ENCODE measurements around the gene CNGB1.
"Not testable (repeated sequence)": the region's sequence is repeated elsewhere in the genome, so short reads cannot be mapped to it uniquely, and the experiment has no call there.

Gene CNGB1

DNA sequence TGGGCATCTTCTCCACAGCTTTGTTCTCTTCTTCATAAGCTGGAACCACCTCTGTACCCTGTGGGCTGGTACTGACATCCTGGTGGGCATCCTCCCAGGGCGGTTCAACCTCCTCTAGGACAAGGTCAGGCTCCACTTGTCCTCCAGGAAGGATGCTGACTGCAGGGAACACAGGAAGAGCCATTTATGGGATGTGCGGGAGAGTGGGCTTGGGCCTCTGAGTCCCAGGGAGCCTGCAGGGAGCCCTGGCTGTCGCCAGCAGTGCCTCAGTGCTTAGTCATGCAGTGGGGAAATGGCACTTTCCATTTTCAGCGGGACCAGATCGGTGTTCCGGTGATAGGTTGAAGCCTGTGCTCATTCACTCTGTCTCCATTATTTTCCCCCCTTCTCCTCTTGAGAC, 20.5 kb downstream of the CNGB1 start:
- DNase-seq: no peak

DNA sequence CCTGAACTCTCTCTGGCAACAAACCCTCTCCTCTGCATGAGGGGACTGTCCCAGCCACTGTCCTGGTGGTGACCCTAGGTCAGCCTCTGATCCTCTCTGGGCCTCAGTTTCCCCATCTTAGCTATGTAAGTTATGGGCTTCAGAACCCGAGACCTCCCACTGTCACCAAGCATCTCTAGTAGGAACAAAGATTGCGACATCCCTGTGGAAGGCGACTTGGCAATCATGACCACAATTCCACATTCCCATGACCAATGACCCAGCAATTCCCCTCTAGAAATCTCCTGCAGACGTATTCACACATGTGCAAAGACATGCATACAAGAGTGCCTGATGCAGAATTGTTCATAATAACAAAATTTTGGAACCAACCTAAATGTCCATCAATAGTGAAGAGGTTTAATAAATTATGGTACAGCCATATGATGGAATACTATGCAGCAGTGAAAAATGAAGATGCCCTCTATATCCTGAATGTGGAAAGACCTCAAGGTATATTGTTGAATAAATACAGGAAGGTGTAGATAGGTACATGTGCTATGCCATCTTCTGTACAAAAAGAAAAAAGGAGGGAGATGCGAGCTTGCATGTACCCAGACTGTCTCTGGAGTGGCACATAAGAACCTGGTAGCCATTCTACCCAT, 21.2 kb downstream of the CNGB1 start:
- DNase-seq: no peak

DNA sequence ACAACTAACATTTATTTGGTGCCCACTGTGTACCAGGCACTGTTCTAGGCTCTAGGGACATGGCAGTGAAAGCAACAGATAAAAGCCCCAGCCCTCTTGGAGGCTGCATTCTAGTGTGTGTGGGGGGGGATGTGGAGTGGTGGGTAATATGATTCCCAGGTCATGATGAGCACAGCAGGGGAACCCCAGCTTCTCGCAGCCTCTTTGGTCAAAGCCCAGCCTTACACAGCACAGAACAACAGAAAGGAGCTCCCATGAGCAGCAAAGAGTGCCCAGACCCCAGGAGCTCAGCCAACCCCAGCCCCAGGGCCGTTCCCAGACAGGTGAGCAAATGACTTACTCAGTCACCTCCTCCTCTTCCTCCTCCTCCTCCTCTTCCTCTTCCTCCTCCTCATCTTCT, 21.9 kb downstream of the CNGB1 start:
- DNase-seq: no peak

DNA sequence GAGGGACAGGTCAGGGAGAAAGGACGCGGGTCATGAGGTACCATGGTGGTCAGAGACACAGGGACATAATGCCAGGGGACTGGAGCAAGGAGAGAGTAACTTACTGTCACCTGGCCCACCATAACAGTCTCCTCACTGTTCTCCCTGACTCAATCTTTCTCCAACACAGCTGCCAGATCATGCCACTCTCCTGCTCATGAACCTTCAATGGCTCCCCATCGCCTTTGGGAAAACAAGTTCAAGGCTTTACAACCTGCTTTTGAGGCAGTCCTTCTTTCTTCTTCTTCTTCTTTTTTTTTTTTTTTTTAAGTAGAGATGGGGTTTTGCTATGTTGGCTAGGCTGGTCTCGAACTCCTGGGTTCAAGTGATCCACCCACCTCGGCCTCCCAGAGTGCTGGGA, 22.9 kb downstream of the CNGB1 start:
- DNase-seq: no peak

DNA sequence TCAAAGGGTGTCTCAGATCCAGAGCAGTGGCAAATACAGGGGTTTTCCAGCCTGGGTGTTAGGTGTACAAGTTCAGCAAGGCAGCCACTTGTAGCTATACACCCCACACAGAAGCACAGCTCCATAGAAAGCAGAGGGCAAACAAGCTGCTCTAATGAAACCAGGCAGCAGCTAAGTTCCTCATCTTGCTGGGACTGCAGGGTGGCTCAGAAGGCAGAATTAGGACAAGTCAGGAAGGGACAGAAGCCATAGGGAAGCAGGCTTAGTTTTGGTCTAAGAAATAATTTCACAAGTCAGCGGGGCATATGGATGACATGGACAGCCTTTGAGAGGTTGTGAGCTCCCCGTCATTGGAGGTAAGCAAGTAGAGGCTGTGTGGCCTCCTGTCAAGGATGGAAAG, 23.7 kb downstream of the CNGB1 start:
- no peak for DNase-seq

DNA sequence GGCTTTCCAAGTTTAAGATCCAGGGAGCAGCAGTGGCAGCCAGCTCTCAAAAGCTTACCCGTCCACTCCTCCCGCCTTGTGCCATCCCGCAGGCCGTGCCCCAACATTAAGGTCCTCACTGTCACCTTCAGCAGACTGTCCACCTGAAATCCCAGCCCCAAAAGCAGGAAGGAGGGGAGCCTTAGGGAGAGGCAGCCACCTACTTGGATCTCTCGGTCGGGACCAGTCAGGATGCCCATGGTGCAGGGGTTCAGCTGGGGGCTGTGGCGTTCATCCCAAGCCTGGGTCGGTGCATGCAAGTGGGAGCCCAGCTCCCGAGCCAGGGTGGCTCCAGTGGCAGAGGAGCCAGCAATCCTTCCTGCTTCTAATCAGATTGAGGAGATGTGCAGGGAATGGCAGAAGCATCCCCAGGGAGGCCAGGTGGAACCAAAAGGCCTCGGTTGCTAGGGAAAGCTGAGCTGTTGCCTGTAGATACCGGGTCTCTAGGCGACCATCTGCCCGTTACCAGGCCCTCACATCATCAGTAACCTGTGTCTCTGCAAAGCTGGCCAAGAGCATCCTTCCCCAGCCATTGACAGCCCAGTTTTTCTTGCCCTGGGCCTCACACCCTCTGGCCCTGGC, 24.6 kb downstream of the CNGB1 start:
- no peak for DNase-seq

DNA sequence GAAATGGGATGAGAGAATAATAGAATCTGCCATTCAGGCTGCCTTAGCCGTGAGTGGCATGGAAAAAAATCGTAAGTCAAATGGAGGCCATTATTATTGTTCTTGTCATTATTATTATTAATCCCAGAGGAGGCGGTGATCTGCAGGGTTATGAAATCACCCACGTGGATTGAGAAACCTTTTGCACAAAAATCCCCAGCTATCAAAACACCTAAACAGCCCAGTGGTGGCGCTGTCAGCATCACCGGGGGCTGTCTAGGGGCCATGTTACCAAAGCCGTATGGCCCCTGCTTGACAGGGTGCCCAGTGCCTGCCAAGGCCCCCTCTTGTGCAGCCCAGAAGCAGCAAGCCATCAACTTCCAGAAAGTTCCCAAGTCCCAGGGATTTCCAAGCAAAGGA, 25.2 kb downstream of the CNGB1 start:
- DNase-seq: no peak

DNA sequence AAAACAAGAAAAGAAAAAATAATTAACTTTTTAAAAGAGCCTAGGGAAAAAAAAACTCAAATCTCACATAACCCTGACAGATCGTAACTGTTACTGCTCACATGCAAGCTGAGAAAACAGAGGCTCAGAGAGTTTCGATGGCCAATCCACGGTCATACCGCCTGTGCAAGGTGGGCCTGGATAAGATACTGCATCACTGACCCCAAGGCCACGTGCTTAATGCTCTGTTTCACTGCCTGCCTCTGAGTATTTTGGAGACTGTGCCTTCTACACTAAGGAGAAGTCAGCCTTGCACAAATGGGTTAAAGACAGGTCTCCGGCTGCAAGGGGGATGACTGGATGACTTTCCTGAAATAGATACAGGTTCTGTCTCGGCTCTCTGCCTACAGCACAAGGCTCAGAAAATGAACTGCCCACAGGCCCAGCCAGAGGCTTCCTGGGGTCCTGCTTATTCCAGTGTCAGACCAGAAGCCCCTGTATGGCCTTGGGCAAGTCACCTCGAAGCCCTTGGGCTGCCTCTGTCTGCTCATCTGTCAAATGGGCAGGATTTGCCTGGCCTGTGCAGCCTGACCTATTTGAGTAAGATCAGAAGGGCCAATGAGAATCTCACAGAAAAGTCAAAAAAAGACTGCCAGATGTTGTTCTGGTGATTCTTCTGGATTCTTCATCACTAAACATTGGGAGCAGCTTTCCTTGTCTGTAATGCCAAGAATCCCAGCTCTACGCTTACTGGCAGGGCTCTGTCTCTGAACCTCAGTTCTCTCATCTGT, 25.8 kb downstream of the CNGB1 start:
- no peak for DNase-seq

DNA sequence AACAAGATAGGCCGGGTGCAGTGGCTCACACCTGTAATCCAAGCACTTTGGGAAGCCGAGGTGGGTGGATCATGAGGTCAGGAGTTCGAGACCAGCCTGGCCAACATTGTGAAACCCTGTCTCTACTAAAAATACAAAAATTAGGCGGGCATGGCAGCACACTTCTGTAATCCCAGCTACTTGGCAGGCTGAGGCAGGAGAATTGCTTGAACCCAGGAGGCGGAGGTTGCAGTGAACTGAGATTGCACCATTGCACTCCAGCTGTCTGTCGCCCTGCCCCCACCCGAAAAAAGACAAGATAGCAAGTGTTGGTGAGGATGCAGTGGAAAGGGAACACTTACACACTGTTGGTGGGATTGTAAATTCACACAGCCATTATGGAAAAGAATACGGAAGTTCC, 27.5 kb downstream of the CNGB1 start:
- not testable (repeated sequence) for DNase-seq

DNA sequence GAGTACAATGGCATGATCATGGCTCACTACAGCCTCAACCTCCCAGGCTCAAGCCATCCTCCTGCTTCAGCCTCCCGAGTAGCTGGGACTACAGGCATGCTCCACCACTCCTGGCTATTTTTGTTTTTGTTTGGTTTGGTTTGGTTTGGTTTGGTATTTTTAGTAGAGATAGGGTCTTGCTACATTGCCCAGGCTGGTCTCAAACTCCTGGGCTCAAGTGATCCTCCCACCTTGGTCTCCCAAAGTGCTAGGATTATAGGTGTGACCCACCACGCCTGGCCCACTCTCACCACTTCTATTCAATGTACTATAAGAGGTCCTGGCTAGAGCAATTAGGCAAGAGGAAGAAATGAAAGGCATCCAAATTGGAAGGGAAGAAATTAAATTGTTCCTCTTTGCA, 29.0 kb downstream of the CNGB1 start:
- DNase-seq: not testable (repeated sequence)

DNA sequence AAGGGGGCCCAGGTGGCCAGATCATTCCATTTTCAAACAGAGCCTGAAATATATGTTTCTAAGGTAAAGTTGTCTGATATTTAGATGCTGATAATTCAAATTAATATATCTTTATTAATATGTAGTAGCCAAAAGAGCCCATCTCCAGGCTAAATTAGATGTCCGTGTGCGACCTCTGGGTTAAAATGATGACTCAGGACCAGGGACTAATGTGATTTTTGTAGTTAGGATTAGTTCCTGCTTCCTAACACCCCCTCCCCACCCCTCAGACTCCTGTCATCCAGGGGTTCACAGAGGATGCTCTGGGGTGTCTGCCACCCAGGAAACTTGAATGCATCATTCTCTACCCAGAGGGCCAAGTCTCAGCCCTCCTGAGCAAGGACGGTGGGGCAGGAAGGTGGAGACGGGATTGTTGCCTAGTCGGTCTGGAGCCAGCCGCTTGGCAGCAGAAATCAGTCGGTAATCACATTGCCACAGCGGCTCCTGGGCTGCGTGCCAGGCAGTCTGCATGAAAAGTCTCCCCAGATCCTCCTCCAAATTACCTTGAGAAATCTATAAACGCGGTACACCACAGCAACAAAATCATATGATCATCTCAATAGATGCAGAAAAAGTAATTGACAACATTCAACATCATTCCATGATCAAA, 29.8 kb downstream of the CNGB1 start:
- DNase-seq: no peak

DNA sequence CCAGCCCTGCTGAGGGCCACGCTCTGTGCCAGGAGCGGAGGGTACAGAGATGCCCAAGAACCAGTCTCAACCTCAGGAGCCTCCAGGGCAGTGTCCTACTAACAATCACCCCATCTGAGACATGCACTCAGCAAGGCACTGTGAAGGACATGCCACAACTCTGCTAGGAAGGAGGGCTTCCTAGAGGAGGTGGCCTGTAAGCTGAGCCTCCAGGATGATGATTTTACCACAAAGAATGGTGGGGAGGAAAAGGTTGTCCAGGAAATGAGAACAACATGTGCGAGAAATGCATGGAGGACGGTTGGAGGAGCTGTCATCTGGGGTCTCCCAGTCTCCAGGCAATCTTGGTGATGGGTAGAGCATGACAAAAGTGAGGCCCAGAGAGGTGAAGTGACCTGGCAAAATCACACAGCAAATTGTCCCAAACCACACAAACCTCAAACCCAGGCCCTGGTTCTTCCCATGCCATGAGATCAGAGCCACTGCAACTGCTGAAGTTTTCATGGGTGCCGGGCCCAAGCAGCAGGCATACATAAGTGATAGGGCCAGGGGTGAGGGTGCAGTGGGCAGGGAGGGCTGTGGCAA, 30.5 kb downstream of the CNGB1 start:
- no peak for DNase-seq

DNA sequence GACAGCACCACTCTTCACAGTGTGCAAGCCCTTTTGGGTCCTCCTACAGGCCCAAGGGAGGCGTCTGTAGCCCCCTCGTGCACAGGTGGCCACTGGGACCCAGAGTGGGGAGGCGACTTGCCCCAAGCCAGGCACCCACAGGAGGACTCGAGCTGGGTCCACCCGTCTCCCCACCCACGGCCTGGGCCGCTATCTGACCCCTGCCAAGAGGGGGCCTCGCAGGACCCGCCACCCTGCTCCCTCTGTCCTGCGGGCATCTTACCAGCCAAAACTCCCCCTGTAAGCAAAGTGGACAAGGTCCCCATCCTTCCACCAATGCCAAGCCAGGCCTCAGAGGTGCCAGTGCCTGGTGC, 31.1 kb downstream of the CNGB1 start:
- DNase-seq: no peak

DNA sequence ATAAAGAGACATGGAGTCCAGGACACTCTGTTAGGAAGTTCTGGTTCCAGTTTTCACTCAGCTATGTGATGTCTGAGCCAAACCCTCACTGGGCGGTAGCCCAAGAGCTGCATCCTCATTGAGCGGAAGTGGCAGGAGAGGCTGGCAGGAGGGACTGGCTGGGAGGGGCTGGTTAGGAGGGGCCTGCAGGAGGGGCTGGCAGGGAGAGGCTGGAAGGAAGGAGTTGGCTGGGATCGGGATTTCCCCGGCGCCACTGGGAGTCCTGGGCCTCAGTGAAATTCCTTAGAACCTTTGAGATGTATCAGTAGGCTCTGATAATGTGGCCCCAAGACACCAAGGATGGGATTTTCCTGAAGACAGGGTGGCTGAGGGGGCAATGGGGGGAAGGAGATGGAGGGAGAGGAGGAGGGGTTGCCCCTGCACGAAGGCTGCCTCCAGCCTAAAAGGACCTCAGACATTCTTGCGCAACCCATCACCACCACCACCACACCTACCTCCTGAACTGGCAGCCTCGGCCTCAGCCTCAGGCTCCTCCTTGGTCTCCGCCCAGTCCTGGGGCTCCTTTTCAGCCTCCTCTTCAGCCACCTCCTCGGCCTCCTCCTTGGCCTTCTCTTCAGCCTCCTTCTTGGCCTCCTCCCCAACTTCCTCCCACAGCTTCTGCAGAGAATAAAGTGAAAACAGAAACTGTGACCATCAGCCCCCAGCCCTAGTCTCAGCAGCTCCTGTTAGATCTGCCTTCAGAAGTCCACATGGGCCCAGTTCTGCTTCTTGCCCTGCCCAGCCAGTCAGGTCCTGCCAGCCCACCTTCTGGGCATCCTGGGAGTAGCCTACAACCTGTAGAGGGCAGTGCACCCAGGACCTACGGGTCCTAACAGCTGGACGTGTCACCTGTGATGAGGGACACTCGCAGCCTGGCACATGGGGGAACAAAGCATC, 31.7 kb downstream of the CNGB1 start:
- no peak for DNase-seq

DNA sequence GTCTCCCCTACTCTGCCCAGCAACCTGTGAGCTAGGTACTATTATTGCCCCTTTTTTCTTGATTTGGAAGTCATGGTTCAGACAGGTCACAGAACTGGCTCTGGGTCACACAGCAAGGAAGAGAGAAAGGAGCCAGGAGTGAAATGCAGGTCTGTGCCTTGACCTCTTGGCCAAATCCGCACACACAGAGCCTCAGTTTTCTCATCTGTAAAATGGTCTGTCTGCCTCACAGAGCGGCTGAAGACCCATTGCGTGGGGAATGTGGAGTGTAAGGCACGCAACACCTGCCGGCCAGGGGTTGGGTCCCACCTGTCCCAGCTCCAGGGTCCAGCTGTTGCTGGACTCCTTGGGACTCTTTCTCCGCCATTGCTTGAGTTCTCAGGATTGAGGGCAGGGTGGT, 32.4 kb downstream of the CNGB1 start:
- DNase-seq: no peak

DNA sequence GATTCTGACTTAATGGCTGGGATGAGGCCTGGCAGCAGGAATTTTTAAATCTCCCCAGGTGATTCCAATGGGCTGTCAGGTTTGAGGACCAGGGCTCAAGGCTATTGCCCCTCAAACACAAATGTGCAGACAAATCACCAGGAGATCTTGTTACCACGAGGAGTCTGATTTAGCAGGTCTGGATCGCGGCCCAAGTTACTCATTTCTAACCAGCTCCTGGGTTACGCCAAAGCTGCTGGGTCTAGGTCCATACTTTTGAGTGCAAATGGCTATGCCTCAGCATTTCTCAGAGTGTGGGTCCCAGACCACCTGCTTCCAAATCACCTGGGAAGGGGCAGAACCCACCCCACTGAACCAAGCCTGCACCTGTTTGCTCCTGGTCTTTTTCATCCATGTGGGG, 33.1 kb downstream of the CNGB1 start:
- no peak for DNase-seq

DNA sequence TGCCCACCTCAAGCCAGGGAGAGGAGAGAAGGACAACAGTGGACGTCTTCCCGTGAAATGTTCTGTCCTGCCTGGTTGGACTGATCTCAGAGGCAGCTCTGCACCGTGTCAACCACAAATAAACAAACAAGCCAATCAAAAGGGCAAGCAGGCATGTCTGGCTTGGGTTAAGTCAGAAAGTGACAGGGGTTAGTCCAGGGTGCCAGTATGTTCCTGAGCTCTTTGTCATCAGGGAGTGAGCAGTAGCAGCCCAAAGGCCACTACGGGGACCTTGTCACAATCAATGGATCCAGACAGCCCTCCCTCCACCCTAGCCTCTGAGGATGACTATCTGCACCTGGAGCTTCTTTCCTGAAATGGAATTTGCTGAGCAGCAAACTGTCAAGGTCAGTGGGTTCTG, 35.0 kb downstream of the CNGB1 start:
- DNase-seq: no peak

DNA sequence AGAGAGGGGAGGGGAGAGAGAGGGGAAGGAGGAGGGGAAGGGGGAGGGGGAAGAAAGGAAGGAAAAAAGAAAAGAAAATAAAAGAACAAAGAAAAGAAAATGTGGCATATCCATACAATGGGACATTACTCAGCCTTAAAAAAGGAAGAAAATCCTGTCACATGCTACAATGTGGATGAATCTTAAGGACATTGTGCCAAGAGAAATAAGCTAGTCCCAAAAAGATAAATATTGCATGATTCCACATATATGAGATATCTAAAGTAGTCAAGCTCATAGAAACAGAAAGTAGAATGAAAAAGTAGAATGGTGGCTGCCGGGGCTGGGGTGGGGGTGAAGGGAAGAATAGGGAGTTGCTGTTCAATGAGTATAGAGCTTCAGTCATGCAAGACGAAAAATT, 40.4 kb downstream of the CNGB1 start:
- DNase-seq: no peak

DNA sequence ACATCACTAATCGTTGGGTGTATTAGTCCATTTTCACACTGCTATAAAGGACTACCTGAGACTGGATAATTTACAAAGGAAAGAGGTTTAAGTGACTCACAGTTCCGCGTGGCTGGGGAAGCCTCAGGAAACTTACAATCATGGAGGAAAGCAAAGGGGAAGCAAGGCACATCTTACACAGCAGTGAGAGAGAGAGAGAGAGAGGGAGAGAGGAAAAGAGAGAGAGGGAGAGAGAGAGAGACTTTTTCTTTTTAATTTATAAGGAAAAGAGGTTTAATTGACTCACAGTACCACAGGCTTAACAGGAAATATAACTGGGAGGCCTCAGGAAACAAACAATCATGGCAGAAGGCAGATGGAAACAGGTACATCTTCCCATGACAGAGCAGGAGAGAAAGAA, 41.7 kb downstream of the CNGB1 start:
- no peak for DNase-seq

DNA sequence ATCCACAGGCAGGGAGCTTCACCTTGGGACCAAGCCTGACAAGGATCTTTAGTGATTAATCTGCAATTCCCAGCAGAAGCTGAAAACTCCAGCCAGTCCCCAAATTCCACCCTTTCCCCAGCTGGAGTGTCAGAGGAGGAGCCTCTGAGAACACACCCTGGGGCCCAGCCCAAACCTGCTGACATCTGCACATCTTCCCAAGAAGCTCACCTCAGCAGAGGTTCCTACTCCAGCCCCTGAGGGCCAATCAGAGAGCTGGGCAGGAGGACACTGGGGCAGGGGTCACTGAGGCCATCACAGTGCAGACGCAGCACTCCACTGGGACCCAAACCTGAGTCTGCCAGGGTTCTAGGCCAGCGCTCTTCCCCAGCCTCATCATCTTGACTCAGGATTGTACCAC, 44.9 kb downstream of the CNGB1 start:
- no peak for DNase-seq

DNA sequence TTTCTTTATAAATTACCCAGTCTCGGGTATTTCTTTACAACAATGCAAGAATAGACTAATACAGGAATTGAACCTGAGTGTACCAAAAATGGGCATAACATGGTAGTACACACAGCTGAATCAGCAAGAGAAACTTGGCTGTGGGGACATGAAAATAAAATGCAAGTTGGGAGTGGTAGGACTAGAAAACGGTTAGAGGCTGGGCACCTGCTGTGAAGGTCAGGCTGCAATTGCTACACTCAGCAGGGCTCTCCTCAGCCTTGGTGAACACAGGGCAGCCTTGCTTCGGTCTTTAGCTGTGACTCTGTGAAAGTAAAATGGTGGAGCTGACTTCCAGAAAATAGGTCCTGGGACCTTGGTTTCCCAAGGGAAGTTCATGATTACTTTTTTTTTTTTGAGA, 45.6 kb downstream of the CNGB1 start:
- no peak for DNase-seq

DNA sequence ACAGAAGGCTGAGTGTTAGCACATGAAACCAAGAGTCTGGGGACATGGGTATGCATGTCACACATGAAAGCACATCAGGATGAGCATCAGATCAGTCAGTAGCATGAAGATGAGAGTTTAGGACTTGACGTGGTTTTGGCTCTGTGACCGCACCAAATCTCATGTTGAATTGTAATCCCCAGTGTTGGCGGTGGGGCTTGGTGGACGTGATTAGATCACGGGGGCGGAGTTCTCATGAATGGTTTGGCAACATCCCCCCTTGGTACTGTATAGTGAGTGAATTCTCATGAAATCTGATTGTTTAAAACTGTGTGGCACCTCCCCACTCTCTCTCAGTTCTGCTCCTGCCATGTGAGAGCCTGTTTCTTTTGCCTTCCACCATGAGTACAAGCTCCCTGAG, 46.4 kb downstream of the CNGB1 start:
- DNase-seq: no peak

DNA sequence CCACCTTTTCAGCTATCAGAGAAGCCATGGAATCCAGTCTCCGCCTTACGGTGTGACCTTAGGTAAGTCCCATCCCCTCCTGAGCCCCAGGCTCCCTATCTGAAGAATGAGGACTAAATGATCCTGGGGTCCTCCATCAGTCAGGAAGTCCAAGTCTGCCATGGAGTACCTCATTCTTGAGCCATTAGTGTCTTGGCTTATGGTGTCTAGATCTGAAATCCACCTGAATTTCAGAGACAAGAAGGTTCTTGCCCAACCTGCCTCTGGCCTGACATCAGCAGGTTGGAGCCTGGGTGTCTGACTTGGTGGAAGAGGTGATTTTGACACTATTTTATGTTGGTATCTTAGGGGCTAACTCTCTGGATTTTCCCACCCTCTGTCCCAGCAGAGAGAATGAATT, 47.1 kb downstream of the CNGB1 start:
- no peak for DNase-seq

Data from stimulated activated CD4-positive, alpha-beta T cell treated with anti-CD3 and anti-CD28 coated beads, Interleukin-4, amount 100 ng/mL, for 4 hours (primary cell).